Measurements from ENCODE around the gene IQGAP3. TPM values are rescaled to one million over a fixed set of nuclear protein-coding genes. Genes with fewer than 3 reads are reported as not detected.

The IQGAP3 gene
- total RNA-seq, 4 donors from 2014 or later = 7.1 to 12.8 (median 8.6) TPM

DNA sequence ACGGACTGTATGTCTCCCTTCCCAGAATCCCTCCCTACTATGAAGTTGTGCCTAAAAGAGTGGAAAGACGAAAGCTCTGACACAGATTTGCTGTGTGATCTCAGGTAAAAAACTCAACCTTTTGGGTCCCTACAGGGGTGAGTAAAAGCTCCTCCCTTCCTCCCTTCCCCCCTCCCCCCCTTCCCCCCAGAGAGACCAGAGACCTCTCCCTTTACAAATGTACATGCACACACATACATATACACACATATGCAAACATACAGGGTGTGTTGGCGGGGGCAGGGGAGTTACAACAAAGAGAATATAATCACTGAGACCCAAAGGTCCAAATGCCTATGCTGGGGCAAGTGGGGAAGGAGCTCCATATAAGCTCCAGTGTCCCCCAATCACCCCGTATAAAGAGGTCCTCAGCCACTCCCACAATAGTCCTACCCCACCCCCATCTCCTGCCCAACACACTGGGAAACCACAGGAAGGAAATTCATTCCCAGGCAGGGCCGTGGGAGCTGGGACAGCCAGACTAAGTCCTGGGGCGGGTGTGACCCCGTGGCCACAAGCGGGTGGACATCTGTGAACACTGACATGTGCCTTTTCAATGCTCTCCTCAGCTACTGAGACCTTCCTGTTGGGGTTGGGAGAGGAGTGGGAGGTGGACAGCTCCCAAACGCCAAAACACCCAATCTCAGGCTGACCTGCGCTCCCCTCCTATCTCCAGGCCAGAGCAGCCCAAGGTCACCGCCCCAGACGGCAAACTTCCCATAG lies 73.8 kb downstream of the IQGAP3 start:
- Histone ChIP-seq H3K36me3 (peaks cover 0 to 11% (median 0%) of the 10 kb centered on the region in 3 donors), H3K4me3 (peak overlapping the region; percentile 84 to 99 (median 92)), H3K27me3 (no peaks in the 10 kb centered on the region), H3K9me3 (no peaks in the 10 kb centered on the region), H3K27ac (peak overlapping the region; percentile 99 to 100 (median 100)), H3K4me1 (peaks cover 68 to 84% (median 80%) of the 10 kb centered on the region in 3 donors)
- TF ChIP-seq, protein P1, sequence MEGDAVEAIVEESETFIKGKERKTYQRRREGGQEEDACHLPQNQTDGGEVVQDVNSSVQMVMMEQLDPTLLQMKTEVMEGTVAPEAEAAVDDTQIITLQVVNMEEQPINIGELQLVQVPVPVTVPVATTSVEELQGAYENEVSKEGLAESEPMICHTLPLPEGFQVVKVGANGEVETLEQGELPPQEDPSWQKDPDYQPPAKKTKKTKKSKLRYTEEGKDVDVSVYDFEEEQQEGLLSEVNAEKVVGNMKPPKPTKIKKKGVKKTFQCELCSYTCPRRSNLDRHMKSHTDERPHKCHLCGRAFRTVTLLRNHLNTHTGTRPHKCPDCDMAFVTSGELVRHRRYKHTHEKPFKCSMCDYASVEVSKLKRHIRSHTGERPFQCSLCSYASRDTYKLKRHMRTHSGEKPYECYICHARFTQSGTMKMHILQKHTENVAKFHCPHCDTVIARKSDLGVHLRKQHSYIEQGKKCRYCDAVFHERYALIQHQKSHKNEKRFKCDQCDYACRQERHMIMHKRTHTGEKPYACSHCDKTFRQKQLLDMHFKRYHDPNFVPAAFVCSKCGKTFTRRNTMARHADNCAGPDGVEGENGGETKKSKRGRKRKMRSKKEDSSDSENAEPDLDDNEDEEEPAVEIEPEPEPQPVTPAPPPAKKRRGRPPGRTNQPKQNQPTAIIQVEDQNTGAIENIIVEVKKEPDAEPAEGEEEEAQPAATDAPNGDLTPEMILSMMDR (IDR thresholded peaks at IDR 0.05) = no peak
- TF ChIP-seq POLR2A (IDR thresholded peaks at IDR 0.05) = peak in 2 of 4 donors; percentile 17 to 49
- DNase-seq = no peak
- intact Hi-C loops (cut with DNase I) = loop anchor here (5.0 kb wide), 1 partner anchor 41 kb away; no protein-coding TSS in a partner anchor
- WGBS, 2 donors = 8 to 15% methylated on average over 2 to 7 of the region's 12 CpGs

DNA sequence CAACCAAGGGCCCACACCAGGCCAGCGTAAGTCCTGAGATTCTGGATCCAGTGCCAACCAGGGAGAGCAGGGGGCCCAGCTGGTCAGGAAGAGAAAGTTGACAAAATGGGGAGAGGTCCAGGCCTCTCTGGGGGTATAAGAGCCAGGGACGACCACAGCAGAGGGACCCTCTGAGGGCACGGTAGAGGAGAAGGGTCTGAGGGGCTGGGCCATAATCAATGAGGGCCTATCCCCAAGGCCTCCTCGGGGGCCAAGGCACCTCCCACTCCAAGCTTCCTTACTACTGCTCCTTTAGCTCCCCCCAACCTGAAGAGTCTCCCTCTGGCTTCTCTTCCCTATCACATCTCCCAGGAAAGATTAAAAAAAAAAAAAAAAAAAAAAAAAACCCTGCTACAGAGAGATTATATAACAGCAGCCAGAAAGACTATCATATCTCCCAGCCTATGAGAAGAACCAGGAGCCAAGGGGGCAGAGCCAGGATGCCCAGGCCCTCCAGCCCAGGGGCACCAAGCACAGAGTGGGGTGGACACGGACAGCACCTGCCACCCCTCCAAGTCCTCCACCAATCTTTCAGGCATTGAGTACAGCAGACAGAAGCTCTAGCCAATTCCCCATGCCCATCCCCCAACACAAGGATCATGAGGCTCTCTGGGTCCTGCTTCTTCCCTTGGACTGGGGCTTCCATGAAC lies 74.5 kb downstream of the IQGAP3 start:
- no peaks in the 10 kb centered on the region for H3K9me3 ChIP-seq
- peaks cover 0 to 11% (median 0%) of the 10 kb centered on the region in 3 donors for H3K36me3 ChIP-seq
- no peaks in the 10 kb centered on the region for H3K27me3 ChIP-seq
- peak overlapping the region in 3 of 4 donors; percentile 100 for H3K27ac ChIP-seq
- 32 to 66% methylated on average over 4 to 5 of the region's 5 CpGs for WGBS, 2 donors
- peaks cover 68 to 84% (median 80%) of the 10 kb centered on the region in 3 donors for H3K4me1 ChIP-seq
- intact Hi-C loops (cut with DNase I) = loop anchor here (5.0 kb wide), 1 partner anchor 41 kb away; no protein-coding TSS in a partner anchor
- TF ChIP-seq POLR2A (IDR thresholded peaks at IDR 0.05) = no peak
- TF ChIP-seq, protein P1 (IDR thresholded peaks at IDR 0.05) = no peak
- H3K4me3 ChIP-seq = peak overlapping the region in 3 of 4 donors; percentile 84 to 99 (median 99)
- DNase-seq = no peak

DNA sequence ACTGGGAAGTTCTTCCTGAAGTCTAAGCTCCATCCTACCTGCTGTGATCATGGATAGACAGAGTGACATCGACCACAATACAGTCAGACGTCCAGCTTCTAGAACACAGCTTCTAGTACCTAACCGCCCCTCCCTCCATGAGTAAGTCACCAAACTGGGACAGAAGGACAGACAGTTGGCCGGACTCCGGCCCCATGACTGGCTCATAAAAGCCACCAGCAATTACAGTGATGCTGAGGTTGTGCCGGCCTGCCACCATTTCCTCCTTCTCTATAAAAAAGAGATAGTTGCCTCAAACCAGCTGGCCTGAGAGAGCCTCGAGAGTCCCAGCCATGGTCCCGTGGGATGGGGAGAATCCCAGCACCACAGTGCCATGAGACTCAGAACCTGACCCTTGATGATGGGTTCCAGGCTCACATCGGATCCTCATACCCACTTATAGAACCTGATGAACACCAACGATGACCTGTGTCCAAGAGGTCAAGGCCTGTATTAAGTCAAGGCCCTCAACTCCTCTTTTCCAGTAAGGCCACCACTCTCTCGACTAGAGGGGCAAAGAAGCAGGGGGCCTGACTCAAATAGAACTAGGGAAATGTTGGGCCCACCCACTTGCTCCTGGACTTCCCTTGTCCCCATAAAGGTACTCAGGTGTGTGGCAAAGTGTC lies 75.2 kb downstream of the IQGAP3 start:
- peak overlapping the region in 2 of 4 donors; percentile 46 to 99 for H3K4me3 ChIP-seq

DNA sequence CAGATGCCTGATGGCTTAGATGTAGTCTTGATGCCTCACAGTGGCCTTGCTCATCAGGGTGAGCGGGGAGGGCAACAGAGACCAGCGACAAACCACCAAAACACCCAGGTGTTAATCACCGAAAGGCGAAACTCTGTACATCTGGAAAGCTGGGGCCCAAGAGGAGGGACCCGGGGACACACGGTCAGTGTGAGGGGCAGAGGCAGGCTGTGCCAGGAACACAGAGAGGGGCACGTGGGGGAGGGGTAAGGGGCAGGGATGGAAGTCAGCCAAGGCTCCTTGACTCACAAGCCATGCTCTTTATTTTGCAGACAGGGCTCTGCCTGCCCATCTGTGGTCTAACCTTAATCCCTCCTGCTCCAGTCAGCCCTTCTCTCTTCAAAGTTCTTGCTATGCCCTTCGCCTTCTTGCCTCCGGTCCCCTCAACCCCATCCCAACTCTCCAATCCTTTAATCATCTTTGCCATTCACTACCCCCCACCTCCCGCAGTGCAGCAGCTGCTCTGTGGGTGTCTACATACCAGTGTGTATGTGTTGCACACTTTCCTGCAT lies 76.1 kb downstream of the IQGAP3 start:
- 42 to 51% methylated on average over 8 to 9 of the region's 10 CpGs for WGBS, 2 donors
- Histone ChIP-seq H3K9me3 (no peaks in the 10 kb centered on the region), H3K4me3 (peak overlapping the region in 2 of 4 donors; percentile 11 to 46), H3K27me3 (no peaks in the 10 kb centered on the region), H3K36me3 (peaks cover 0 to 19% (median 0%) of the 10 kb centered on the region in 3 donors), H3K27ac (peak overlapping the region in 3 of 4 donors; percentile 70 to 100 (median 100)), H3K4me1 (peaks cover 69 to 84% (median 81%) of the 10 kb centered on the region in 3 donors)
- intact Hi-C loops (cut with DNase I) = loop anchor here (5.0 kb wide), 1 partner anchor 39 kb away; no protein-coding TSS in a partner anchor
- no peak for TF ChIP-seq POLR2A (IDR thresholded peaks at IDR 0.05)
- TF ChIP-seq, protein P1 (IDR thresholded peaks at IDR 0.05) = no peak
- no peak for DNase-seq

More for the DNA sequence above, 75.2 kb downstream of the IQGAP3 start:
- intact Hi-C loops (cut with DNase I) = loop anchor here (5.0 kb wide), 1 partner anchor 40 kb away; no protein-coding TSS in a partner anchor
- TF ChIP-seq POLR2A (IDR thresholded peaks at IDR 0.05) = no peak
- 51 to 71% methylated on average over 5 to 11 of the region's 11 CpGs for WGBS, 2 donors
- Histone ChIP-seq H3K27ac (peak overlapping the region in 3 of 4 donors; percentile 70 to 100 (median 100)), H3K36me3 (peaks cover 0 to 16% (median 0%) of the 10 kb centered on the region in 3 donors), H3K9me3 (no peaks in the 10 kb centered on the region), H3K27me3 (no peaks in the 10 kb centered on the region), H3K4me1 (peaks cover 68 to 84% (median 80%) of the 10 kb centered on the region in 3 donors)
- no peak for DNase-seq

Measured in esophagus squamous epithelium (tissue), 5 donors.